Ishikawa (cell line): ENCODE data around the gene FAM168A.

ENCODE experiments used
- CEBPB ChIP-seq: IDR thresholded peaks from 2 replicates; pipeline ENCODE4 v1.6.1; 2012
- CREB1 ChIP-seq: IDR thresholded peaks from 2 replicates; pipeline ENCODE4 v1.6.1; 2012; ENCODE audit warnings: low read depth
- EGR1 ChIP-seq: IDR thresholded peaks from 2 replicates; pipeline ENCODE4 v1.6.1; 2012
- EP300 ChIP-seq: IDR thresholded peaks from 2 replicates; pipeline ENCODE4 v1.6.1; 2012; ENCODE audit warnings: borderline replicate concordance
- FOXM1 ChIP-seq: IDR thresholded peaks from 2 replicates; pipeline ENCODE4 v1.6.1; 2012; ENCODE audit warnings: low read depth, borderline replicate concordance
- NFIC ChIP-seq: IDR thresholded peaks from 2 replicates; pipeline ENCODE4 v1.6.1; 2012
- RAD21 ChIP-seq: IDR thresholded peaks from 2 replicates; pipeline ENCODE4 v1.6.1; 2012; ENCODE audit warnings: low read depth
- REST ChIP-seq: IDR thresholded peaks from 2 replicates; pipeline ENCODE4 v1.6.1; 2012; ENCODE audit warnings: low read depth, mild to moderate bottlenecking
- TAF1 ChIP-seq: IDR thresholded peaks from 2 replicates; pipeline ENCODE4 v1.6.1; 2012; ENCODE audit warnings: low read depth, mild to moderate bottlenecking
- TCF12 ChIP-seq: IDR thresholded peaks from 2 replicates; pipeline ENCODE4 v1.6.1; 2012; ENCODE audit warnings: low read depth
- TEAD4 ChIP-seq: IDR thresholded peaks from 2 replicates; pipeline ENCODE4 v1.6.1; 2012
- YY1 ChIP-seq: IDR thresholded peaks from 2 replicates; pipeline ENCODE4 v1.6.1; 2012; ENCODE audit warnings: low read depth
- ZBTB7A ChIP-seq: IDR thresholded peaks from 2 replicates; pipeline ENCODE4 v1.6.1; 2012; ENCODE audit warnings: low read depth
- TF ChIP-seq, protein P1 (sequence below): IDR thresholded peaks from 2 replicates; pipeline ENCODE4 v1.6.1; 2012
- TF ChIP-seq, protein P2 (sequence below): IDR thresholded peaks from 2 replicates; pipeline ENCODE4 v1.6.1; 2012

The FAM168A gene

DNA sequence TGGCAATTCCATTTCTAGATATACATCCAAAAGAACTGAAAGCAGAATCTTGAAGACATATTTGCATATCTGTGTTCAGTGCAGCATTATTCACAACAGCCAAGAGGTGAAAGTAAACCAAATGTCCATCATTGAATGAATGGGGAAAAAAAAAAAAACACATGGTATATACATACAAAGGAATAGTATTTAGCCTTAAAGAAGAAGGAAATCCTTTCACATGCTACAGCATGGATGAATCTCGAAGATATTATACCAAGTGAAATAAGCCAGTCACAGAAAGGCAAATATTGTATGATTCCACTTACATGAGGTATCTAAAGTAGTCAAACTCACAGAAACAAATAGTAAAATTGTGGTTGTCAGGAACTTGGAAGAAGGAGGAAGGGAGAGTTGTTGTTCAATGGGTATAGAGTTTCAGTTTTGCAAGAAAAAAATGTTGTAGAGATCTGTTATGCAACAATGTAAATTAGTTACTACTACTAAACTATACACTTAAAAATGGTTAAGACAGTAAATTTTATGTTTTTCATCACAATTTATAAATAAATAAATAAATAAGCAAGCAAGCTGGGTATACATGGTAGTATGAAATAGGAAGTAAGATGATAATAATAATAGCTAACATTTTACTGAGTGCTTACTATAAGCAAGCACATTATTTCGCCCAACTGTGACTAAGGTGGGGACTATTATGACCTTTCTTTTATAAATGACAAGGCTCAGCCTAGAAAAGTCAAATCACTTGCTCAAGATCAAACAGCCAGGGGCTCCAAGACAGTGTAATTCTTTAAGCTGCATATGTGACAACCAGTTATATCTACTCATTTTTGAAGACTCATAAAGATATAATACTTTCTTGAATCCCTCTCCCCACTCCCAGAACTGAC lies 50.0 kb downstream of the FAM168A start:
- TF ChIP-seq, protein P1, sequence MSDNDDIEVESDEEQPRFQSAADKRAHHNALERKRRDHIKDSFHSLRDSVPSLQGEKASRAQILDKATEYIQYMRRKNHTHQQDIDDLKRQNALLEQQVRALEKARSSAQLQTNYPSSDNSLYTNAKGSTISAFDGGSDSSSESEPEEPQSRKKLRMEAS = no peak
- TF ChIP-seq ZBTB7A = no peak
- TF ChIP-seq YY1 = no peak
- TF ChIP-seq CREB1 = no peak
- no peak for TF ChIP-seq TEAD4
- no peak for TF ChIP-seq EGR1
- no peak for TF ChIP-seq REST
- no peak for TF ChIP-seq CEBPB
- TF ChIP-seq TCF12 = no peak
- no peak for TF ChIP-seq FOXM1
- TF ChIP-seq EP300 = no peak
- no peak for TF ChIP-seq TAF1
- no peak for TF ChIP-seq NFIC
- no peak for TF ChIP-seq RAD21
- TF ChIP-seq, protein P2, sequence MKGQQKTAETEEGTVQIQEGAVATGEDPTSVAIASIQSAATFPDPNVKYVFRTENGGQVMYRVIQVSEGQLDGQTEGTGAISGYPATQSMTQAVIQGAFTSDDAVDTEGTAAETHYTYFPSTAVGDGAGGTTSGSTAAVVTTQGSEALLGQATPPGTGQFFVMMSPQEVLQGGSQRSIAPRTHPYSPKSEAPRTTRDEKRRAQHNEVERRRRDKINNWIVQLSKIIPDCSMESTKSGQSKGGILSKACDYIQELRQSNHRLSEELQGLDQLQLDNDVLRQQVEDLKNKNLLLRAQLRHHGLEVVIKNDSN = no peak

DNA sequence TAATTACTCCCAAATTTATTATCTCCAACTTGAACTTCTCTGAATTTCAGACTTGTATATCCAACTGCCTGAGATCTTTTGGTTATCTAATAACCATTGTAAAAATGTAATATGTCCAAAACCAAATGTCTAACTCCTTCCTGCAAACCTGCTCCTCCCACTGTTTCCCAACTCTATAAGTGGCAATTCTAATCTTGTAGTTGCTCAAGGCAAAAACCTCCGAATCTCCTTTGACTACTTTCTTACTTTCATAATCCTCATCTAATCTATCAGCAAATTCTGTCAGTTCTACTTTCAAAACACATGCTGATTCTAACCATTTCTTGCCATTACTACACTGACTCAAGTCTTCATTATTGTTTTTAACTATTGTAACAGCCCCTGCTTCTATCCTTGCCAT lies 55.7 kb downstream of the FAM168A start:
- no peak for TF ChIP-seq EGR1
- TF ChIP-seq, protein P1 = no peak
- TF ChIP-seq CEBPB = no peak
- no peak for TF ChIP-seq EP300
- no peak for TF ChIP-seq CREB1
- no peak for TF ChIP-seq YY1
- no peak for TF ChIP-seq NFIC
- TF ChIP-seq, protein P2 = no peak
- no peak for TF ChIP-seq FOXM1
- no peak for TF ChIP-seq ZBTB7A
- no peak for TF ChIP-seq REST
- TF ChIP-seq TAF1 = no peak
- no peak for TF ChIP-seq TCF12
- TF ChIP-seq RAD21 = no peak
- TF ChIP-seq TEAD4 = no peak

- TF ChIP-seq RAD21 = no peak
- TF ChIP-seq EP300 = no peak
- no peak for TF ChIP-seq EGR1
- TF ChIP-seq FOXM1 = no peak
- TF ChIP-seq, protein P2 = no peak
- TF ChIP-seq TAF1 = no peak
- TF ChIP-seq CEBPB = no peak
- TF ChIP-seq TEAD4 = no peak
- TF ChIP-seq, protein P1 = no peak
- no peak for TF ChIP-seq NFIC
- no peak for TF ChIP-seq ZBTB7A
- TF ChIP-seq REST = no peak
- TF ChIP-seq CREB1 = no peak
- TF ChIP-seq YY1 = no peak
- no peak for TF ChIP-seq TCF12
These were observed 58.3 kb downstream of the FAM168A start for GRCh38 chr11:73539506-73540084.
